ENCODE results near the gene CISD3.

GRCh38 chr17:38740044-38740443 is 9.9 kb downstream of the CISD3 start:
- TF ChIP-seq EZH2phosphoT487 (IDR thresholded peaks at IDR 0.05; ENCODE audit: unreplicated experiment) (no peak), STAT1 (IDR thresholded peaks at IDR 0.05; ENCODE audit: unreplicated experiment) (no peak)
- TF ChIP-seq, protein P1, sequence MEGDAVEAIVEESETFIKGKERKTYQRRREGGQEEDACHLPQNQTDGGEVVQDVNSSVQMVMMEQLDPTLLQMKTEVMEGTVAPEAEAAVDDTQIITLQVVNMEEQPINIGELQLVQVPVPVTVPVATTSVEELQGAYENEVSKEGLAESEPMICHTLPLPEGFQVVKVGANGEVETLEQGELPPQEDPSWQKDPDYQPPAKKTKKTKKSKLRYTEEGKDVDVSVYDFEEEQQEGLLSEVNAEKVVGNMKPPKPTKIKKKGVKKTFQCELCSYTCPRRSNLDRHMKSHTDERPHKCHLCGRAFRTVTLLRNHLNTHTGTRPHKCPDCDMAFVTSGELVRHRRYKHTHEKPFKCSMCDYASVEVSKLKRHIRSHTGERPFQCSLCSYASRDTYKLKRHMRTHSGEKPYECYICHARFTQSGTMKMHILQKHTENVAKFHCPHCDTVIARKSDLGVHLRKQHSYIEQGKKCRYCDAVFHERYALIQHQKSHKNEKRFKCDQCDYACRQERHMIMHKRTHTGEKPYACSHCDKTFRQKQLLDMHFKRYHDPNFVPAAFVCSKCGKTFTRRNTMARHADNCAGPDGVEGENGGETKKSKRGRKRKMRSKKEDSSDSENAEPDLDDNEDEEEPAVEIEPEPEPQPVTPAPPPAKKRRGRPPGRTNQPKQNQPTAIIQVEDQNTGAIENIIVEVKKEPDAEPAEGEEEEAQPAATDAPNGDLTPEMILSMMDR (conservative IDR thresholded peaks at IDR 0.05; ENCODE audit: low read depth in 2 of 2) = no peak
